RPMI7951 (cell line): ENCODE results near the gene PIGA. TPM values are rescaled to one million over a fixed set of nuclear protein-coding genes. Genes with fewer than 3 reads are reported as not detected.

ENCODE experiments used
- total RNA-seq: library from RNA; depleted of rRNA; stranded (reverse); fragments of >200 nt; shearing (Covaris generic); gene quantifications from 2 replicates; pipeline ENCODE4 v1.2.3, GENCODE V29; 2014; rRNA removed

Gene PIGA
- total RNA-seq, 1 experiment from 2014 or later = 23.1 TPM

Other genes starting within 250 kb of the PIGA start
- 12.3 and 17.5 TPM in 2 replicates for gene ASB9, start 65.4 kb downstream of the PIGA start, total RNA-seq
- gene ASB11, start 19.9 kb downstream of the PIGA start, total RNA-seq = not detected in 2 replicates
- gene VEGFD, start 48.9 kb upstream of the PIGA start, total RNA-seq = 0.12 and 0.39 TPM in 2 replicates
- gene PIR, start 157.8 kb upstream of the PIGA start, total RNA-seq = 25.1 and 27.3 TPM in 2 replicates
- not detected in 2 replicates for gene BMX, start 165.3 kb upstream of the PIGA start, total RNA-seq